Activated CD4-positive, alpha-beta T cell treated with anti-CD3 and anti-CD28 coated beads for 4 hours (primary cell): ENCODE results near the gene TMEM174.

Source experiments
- DNase-seq, 2 donors: peaks; one replicate each; pipeline ENCODE4 v3.0.0-alpha.2; 2020

Gene TMEM174

DNA sequence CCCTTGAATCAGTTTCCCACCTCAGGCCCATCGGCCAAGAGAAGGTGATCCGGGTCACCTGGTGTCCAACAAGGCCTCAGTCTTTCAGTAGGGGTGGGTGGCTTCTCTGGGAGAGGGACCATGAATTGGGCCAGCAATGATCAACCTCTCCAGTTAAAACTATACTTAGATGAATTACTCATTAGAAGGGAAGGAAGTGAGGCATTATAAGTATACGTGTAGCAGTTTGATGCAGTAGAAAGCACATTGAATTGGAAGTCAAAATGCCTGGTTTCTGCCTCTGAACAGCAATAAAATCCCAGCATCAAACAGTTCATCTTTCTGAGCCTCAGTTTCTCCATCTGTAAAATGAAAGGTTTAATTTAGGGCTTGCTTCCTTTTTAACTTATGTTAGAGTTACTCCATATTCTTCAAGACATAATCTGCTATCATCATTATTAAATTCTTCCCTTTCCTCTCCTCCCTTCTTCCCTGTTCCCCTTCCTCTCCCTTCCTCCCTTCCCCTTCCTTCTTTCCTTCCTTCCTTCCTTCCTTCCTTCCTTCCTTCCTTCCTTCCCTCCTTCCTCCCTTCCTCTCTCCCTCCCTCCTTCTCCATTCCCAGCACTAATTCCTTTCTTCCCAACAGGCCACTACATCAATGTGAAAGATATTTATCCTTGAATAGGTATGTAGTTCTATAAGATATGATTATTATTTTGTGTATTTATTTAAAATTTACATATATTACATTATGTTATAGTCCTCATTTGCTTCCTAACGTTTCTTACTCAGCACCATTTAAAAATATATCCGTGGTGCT lies 18.6 kb upstream of the TMEM174 start:
- DNase-seq = no peak

GRCh38 chr5:73155271-73156222 lies 17.4 kb upstream of the TMEM174 start:
- DNase-seq = no peak

GRCh38 chr5:73157414-73158303 lies 15.3 kb upstream of the TMEM174 start:
- no peak for DNase-seq

DNA sequence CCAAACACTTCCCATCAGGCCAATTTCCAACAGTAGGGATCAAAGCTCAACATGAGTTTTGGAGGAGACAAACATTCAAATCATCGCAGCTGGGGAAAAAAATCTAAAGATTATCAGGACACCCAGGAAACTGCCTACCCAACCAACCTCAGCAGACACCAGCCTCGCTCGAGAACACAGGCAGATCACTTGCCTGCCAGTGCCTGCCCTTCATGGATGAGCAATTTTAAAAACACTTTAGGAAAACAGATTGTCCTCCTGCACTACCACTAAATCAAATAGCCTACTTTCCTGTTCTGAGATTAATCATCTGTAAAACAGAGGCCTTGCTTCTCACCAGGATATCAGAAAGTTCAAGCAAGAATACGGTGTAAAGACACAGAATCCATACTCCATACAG lies 14.7 kb upstream of the TMEM174 start:
- DNase-seq = no peak

- DNase-seq = peak; percentile 34
These were observed 12.7 kb upstream of the TMEM174 start for GRCh38 chr5:73160239-73160671.

- no peak for DNase-seq
These were observed 2.5 kb upstream of the TMEM174 start for GRCh38 chr5:73170522-73170921.

DNA sequence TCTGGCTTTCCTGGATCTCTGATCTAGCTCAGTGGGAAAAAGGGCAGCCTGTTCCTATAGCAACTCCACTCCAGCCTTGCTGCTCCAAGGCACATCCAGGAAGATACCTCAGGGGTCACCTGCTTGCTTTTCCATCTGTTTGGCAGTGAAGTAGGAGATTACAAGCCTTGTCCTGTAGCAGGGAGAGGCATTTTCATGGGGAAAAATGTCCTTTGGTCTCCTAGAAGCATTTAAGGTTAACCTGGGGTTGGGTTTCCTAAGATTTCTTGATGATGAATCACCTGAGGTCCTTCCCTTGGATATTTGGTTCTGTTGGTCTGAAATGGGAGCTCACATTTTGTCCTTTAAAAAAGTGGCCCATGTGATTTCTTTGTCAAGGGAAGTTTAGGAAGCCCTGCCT lies 1.5 kb upstream of the TMEM174 start:
- DNase-seq = no peak

- DNase-seq = no peak
These were observed 1.3 kb downstream of the TMEM174 start for GRCh38 chr5:73174100-73174815.

DNA sequence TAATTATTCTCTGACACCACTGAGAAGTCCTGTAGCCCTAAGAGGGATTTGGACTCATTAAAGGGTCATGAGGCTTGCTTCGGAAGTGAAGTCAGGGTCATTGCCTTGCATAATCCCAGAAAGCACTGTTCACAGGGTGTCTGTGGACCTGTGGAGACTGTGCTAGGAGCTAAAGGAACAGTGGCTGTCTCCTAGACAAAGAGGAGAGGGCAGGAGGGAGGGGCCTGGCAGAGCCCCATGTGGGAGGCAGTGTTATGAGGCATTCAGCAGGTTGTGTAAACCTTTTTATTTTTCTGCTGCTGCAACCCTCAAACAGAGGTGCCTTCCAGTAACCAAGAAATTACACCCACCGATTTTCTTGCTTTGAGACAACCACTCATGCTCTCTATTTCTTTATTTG lies 3.3 kb downstream of the TMEM174 start:
- DNase-seq = no peak

- no peak for DNase-seq
These were observed 5.3 kb downstream of the TMEM174 start for GRCh38 chr5:73178265-73178664.

DNA sequence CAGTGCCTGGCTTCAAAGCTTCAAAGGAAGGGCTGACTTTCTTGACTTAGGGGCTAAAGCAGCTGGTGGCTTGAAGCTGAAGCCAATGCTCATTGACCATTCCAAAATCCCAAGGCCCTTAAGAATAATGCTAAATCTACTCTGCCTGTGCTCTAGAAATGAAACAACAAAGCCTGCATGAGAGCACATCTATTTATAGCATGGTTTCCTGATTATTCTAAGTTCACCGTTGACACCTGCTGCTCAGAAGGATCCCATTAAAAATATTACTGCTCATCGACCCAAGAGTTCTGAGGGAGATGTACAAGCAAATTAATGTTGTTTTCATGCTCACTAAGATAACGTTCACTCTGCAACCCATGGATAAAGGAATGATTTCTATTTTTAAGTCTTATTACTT lies 6.7 kb downstream of the TMEM174 start:
- DNase-seq = no peak

GRCh38 chr5:73180566-73180965 lies 7.6 kb downstream of the TMEM174 start:
- DNase-seq = no peak

- no peak for DNase-seq
These were observed 9.3 kb downstream of the TMEM174 start for GRCh38 chr5:73182307-73182706.

DNA sequence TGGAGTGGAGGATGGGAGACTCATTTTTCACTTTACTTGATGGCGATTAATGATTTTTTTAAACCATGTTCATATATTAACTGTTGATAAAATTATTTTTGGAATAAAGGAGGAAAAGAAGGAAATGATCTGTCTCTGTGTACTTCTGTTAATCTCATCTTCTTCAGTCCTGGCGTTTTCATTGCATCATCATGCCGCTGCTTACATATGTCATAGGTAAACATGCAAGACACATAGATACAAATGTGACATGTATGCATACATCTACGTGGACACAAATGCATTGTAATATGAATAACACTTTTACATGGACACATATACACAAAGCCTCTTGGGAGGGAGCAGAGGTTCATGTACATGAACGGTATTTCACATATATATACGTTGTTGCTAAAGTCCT lies 10.0 kb downstream of the TMEM174 start:
- DNase-seq = no peak

GRCh38 chr5:73183481-73183891 lies 10.5 kb downstream of the TMEM174 start:
- DNase-seq = no peak

- DNase-seq = no peak
These were observed 14.0 kb downstream of the TMEM174 start for GRCh38 chr5:73186976-73187375.

DNA sequence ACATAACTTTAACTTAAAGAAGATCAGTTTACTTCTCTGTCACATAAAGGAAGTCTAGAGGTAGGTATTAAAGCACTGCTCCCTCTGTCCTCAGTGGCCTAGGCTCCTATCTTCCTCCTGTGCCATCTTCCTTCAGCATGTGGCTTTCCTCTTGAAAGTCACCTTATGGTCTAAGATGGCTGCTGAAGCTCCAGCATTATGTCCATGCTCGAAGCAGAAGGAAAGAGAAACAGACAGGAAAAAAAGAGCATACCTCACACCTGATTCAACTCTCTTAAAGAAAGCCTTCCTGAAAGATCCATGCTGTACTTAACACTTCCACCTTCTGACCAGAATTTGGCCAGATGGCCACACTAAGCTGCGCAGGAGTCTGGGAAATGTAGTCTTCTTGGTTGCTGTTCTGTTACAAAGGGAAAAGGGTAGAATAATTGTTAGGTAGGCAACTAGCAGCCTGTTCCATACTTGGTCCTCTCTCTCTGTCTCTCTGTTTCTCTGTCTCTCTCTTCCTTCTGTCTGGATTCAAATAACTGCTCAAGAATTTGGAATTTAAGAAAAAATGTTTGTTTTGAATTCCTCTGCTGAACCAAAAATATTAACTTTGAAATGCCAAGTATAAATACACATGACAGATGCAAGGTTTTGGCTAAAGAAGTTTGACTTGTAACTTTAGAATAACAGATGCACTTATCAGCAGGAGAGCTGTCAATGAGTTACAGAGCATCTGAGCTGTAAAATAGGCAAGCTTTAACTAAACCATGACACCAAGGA lies 16.0 kb downstream of the TMEM174 start:
- no peak for DNase-seq

DNA sequence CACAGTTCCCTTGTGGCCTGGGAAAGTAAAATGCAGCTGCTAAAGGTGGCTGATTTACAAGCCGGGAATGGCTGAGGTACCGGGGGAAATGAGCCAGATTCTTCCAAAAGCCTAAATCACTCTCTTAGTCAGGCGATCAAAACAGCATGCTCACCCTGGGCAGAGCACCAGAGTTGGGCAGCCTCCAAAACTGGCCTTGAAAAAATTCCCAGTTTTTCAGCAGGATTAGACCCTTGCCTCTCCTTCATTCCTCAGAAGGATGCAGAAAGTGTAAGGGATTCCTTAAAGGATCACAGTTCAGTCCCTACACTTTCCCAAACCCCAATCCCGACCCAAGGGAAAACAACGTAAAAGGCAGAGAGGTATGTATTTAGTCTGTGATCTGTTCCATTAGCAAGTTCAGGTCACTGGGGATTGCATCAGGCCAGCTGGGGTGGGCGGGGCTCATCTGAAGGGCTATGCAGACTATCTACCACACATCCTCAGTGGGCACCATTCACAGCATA lies 16.9 kb downstream of the TMEM174 start:
- no peak for DNase-seq

GRCh38 chr5:73192370-73192769 lies 19.4 kb downstream of the TMEM174 start:
- no peak for DNase-seq

DNA sequence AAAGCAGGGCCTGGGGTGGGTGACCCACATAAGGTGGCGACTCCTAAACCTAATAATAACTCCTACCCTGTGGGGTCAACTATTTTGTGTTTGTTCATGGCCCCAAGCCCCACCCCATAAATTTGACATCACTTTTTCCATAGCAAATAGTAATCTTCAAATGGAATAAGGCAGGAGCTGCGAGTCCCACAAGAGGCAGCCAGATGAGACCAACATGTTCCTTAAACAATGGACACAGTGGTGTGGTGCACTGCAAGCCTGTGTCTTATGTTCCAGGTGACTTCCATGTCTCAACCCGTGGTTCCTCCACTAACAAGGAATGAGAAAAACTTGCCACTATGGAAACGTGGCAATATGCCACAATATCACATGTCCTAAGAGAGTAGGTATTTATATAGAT lies 20.6 kb downstream of the TMEM174 start:
- DNase-seq = no peak

DNA sequence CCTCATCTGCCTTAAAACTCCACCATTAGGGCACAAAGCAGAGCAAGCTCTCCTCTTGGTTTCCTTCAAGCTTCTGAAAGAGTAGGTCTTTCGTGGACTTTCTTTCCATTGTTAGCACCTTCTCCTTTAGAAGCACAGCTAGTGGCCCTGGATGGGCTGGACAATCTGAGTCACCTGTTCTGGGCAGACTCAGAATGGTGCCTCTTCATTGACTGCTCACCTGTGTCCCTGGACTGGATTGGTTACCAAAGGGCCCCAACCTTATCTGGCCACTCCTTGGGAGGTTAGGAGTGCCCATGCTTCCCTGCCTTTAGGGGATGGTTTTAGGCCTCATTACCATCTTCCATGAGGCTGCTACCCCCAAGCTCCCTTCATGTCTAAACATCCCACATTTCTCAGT lies 23.2 kb downstream of the TMEM174 start:
- no peak for DNase-seq
